ENCODE results near the gene SUSD4.

The SUSD4 gene

DNA sequence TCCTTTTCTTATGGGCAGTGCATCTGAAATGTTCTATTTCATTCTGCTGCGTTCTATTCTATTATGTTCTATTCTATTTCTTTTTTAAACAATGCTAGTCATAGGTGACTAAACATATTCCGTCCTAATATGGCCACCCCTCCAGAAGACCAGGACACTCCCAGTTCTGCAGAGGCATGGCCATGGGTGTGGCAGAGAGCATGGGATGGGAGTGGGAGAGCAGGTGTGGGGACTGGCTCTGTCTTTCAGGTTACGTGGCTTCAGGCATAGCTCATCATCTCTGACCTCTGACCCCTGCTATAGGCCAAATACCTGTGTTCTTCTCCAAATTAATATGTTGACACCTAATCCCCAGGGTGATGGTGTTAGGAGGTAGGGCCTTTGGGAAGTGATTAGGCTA lies 187.5 kb downstream of the SUSD4 start:
- Histone ChIP-seq H3K9ac (ENCODE audit: low read depth, low read length) (no peak overlapping the region), H3K4me1 (ENCODE audit: insufficient read depth, low read length) (peaks cover 9% of the 10 kb centered on the region; the same call in 1 of the 2 replicates), H3K27me3 (ENCODE audit: insufficient read depth, low read length) (no peaks in the 10 kb centered on the region), H3K4me3 (ENCODE audit: low read length) (no peak overlapping the region), H3K9me3 (ENCODE audit: insufficient read depth, low read depth, low read length) (no peaks in the 10 kb centered on the region), H3K36me3 (ENCODE audit: insufficient read depth, low read length) (no peaks in the 10 kb centered on the region), H3K27ac (ENCODE audit: low read depth, low read length) (no peak overlapping the region)
- WGBS: 80% methylated on average over 2 of the region's 3 CpGs

DNA sequence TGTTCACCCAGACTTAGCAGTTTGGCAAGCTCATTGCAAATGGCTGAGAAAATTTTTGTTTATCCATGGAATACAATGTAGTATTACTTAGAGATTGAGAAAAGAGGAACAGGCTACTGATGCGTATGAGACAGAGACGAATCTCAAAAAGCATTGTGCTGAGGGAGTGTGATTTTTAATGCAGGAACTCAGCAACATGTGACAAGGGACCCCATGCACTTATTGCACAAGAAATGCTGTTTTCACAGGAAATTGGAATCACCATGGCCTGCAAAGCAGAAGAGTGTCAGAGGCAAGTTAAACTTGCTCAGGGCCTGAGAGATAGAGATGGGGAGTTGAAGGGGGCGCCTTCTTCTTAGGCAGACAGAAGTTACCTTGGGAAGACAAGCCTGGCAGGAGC lies 188.3 kb downstream of the SUSD4 start:
- 88% methylated on average over 3 of the region's 3 CpGs for WGBS
- Histone ChIP-seq H3K27me3 (ENCODE audit: insufficient read depth, low read length) (no peaks in the 10 kb centered on the region), H3K27ac (ENCODE audit: low read depth, low read length) (no peak overlapping the region), H3K4me3 (ENCODE audit: low read length) (no peak overlapping the region), H3K9ac (ENCODE audit: low read depth, low read length) (no peak overlapping the region), H3K9me3 (ENCODE audit: insufficient read depth, low read depth, low read length) (no peaks in the 10 kb centered on the region), H3K36me3 (ENCODE audit: insufficient read depth, low read length) (no peaks in the 10 kb centered on the region), H3K4me1 (ENCODE audit: insufficient read depth, low read length) (peaks cover 3% of the 10 kb centered on the region; the same call in 1 of the 2 replicates)

DNA sequence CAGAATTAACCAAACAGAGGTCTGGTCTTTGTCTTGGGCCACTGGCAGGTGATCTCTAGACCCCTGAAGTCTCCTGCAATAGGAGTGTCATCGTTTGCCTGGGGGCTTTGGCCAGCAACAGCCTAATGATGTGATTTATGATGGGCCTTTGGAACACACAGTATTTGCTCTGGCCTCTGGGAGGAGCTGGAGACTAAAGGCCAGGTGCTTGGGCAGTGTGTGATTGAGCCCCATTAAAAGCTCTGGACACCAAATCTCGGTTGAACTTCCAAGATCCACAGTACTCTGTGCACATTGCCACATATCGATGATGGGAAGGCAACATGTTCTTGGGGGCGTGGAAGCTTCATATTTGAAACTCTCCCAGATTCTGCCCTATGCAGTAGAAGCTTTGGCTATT lies 188.9 kb downstream of the SUSD4 start:
- Histone ChIP-seq H3K27me3 (ENCODE audit: insufficient read depth, low read length) (no peaks in the 10 kb centered on the region), H3K9me3 (ENCODE audit: insufficient read depth, low read depth, low read length) (no peaks in the 10 kb centered on the region), H3K4me1 (ENCODE audit: insufficient read depth, low read length) (no peaks in the 10 kb centered on the region), H3K36me3 (ENCODE audit: insufficient read depth, low read length) (no peaks in the 10 kb centered on the region), H3K4me3 (ENCODE audit: low read length) (no peak overlapping the region), H3K9ac (ENCODE audit: low read depth, low read length) (no peak overlapping the region), H3K27ac (ENCODE audit: low read depth, low read length) (no peak overlapping the region)
- 77% methylated on average over 4 of the region's 4 CpGs for WGBS

All from HUES64 (cell line).